ENCODE results near the gene CCL16.

Gene CCL16

DNA sequence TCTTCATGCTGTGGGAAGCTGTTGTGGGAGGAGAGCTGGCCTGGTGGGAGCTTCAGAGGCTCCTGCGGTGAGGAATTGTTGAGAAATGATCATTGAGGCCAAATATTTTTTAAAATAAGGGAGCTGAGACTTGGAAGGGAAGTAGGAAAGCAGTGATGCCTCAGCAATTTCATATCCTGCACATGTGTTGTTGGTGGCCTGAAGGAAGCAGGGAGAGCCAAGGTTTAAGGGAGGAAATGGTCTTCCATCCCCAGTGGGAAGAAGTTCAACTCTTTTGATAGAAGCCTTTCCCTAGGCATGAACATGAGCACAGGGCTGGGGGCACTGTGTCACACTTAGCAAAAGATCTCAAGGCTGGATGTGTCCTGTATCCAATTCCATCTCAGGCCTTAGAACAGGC is 5.3 kb upstream of the CCL16 start, which contains the start of gene CCL14:
TSS of gene CCL14 (minus strand) at position 87 of the 400 bp plus-strand sequence. CDS start at position 7, 80 bp downstream.
- DNase-seq (ENCODE audit: low spot score): no peak

- no peak for DNase-seq (ENCODE audit: low spot score)
These were observed 2.8 kb upstream of the CCL16 start for GRCh38 chr17:35984140-35984539.

DNA sequence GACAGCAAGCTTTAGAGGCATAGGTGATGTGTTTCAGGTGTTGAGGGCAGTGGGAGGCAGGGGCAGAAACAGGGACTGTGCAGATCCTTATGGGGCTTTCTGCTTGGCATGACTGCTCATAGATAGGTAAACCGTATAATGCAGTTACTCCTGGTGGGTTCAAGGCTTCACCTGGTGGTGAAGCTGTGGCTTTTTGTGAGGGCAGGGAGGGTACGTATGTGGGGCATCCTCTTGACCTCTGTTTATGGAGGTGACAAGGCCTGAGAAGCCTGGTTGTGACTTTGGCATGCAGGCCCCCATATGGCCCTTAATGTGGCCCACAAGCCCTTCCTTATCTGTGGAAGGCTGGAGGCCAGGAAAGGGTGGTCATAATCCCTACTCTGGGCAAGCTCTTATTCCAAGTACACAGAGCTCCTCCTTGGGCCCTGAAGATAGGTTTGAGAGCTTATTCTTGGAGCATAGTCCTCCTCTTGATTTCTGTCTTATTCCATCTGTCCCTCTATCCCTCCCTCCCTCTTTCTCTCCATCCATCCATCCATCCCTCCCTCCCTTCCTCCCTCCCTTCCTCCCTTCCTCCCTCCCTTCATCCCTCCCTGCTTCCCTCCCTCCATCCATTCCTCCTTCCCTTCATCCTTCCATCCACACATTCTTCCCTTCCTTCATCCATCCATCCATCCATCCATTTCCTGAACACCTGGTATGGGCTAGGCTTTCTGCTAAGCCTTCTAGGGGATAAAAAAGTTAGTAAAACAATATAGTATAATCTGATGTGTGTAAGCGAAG is 1.3 kb upstream of the CCL16 start:
- DNase-seq (ENCODE audit: low spot score): no peak

DNA sequence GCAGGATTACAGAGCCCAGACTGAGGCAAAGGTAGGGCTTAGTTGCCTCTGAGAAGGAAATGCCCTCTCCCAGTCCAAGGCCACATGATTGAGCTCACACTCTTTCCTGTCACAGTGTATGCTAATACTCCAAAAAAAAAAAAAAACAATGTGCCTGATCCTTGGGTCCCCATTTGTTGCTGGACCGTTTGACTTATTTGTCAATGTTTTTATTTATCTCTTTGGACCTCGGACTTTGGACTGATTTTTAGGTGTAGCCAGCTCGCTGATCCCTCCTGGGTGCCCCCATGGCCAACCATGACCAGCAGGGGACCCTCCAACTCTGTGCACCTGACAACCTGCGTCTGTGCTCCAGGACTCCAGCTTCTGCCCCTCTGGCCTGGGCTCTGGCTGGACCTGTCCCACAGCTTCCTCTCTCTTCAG is 622 bp upstream of the CCL16 start:
- DNase-seq (ENCODE audit: low spot score): no peak

DNA sequence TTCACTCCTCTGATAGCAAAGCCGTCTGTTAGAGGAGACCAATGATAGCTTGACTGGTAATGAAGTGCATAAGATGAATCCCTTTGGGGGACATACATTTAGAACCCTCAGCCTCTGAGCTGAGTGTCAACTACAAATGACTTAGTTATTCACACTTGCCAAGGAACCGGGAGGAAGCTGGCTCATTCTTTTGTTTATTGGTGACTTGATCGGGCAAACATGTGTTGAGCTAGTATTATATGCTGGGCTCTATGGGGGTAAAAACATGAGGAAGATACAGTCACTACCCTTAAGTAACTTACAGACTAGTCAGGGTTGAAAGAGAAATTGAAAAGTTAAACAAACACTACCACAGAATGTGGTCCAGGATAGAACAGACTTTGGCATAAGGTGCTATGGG is 3.0 kb downstream of the CCL16 start:
- DNase-seq (ENCODE audit: low spot score): no peak

GRCh38 chr17:35977509-35977908 is 3.8 kb downstream of the CCL16 start:
- DNase-seq (ENCODE audit: low spot score): no peak

- no peak for DNase-seq (ENCODE audit: low spot score)
These were observed 7.7 kb downstream of the CCL16 start for GRCh38 chr17:35973333-35974260.

DNA sequence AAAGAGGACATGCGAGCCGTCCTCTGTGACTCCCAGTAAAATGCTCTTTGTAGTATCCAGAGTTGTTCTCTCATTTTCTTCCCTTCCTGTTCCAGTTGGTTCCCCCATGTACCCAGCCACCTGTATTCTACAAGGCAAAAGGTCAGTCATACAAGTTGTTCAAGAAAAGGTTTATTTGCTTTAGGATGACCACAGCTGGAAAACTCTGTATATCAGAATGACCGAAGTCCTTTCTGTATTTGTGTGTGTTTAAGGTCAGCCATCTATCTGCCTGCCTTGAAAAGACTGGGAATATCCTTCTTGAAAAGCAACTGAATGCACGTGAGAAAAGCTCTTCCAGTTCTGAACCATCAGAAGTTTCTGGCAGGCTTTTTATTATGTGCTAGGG is 8.4 kb downstream of the CCL16 start:
- no peak for DNase-seq (ENCODE audit: low spot score)

GRCh38 chr17:35972535-35972934 is 8.8 kb downstream of the CCL16 start:
- no peak for DNase-seq (ENCODE audit: low spot score)

DNA sequence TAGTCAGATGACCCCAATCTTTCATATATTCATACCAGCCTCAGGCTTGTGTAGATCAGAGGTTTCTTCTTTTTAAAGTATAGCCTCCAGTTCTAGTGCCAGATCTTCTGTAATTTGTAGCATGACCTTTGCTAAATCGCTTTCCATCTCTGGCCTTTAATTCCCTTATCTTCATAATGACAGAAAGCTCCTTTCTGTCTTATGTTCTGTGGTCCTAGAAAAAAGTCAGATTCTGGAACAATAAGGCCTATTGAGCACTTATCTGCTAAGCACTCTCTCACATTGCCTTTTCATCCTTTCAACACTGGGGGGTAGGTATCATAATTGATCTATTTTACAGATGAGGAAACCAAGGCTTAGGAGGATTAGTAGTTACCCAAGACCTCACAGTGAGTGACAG is 9.2 kb downstream of the CCL16 start:
- no peak for DNase-seq (ENCODE audit: low spot score)

DNA sequence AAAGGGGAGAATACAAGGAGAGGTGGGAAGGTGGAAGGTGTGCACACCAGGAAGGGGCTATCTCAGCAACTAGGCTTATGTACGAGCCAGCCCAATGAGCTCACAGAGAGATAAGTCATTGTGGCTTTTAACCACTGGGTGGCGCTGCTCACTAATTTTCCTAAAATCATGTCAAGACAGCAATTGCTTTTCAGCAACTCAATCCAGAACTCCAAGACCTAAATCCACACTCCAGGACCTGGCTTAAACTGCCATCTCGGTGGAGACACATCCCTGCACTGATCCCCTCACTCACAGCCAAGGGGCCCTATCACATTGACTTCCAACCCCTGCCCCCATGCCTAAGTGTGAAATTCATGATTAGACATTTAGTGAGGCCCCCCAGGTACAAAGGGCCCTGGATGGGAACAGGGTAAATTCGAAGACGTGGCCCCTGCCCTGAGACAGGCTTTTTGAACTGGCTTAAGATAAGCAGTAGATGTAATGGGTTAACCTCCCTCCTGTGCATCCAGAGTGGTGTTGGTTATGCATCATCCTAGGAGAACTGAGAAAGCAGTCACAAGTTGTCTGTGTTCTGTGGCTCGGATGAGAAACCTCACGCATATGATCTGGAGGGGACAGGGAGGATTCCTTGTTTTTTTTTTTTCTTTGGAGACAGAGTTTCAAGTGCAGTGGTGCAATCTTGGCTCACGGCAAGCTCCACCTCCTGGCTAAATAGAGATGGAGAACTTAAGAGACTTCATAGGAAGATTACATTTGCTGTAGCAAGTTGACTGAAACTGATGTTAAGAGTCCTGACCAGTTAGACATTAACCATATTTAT is 11.5 kb downstream of the CCL16 start:
- peak; percentile 57 for DNase-seq (ENCODE audit: low spot score)

- DNase-seq (ENCODE audit: low spot score): no peak
These were observed 12.7 kb downstream of the CCL16 start for GRCh38 chr17:35968520-35969054.

DNA sequence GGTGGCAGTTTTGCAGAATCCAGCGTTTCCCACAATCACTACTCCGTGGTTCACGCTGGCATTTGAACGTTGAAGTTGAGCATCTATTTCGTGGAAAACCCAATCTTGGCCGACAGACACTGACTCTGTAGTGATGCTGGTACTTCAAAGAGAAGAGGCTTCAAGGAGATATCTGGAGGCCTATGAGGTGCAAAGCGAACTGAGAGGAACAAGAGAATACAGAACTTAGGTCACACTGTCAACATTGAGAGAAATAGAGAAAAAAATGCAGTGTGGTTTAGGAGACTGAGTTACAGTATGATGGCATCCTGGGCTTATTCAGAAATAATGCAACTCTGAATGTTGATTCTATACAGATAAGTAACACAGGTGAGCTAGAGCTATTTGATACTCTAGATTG is 16.0 kb downstream of the CCL16 start:
- no peak for DNase-seq (ENCODE audit: low spot score)

- no peak for DNase-seq (ENCODE audit: low spot score)
These were observed 17.6 kb downstream of the CCL16 start for GRCh38 chr17:35963663-35964062.

DNA sequence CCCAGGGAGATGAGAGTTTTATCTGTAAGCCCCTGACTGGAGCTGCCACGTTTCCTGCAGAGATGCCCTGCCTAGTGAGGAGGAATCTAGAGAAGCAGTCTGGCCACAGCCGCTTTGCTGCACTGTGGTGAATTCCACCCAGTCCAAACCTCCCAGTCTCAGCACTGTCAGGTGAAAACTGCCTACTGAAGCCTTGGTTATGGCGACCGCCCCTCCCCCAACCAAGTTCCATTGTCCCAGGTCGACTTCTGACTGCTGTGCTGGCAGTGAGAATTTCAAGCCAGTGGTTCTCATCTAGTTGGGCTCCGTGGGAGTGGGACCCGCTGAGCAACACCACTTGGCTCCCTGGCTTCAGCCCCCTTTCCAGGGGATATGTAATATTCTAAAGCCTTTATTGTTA is 27.6 kb downstream of the CCL16 start:
- DNase-seq (ENCODE audit: low spot score): no peak

GRCh38 chr17:35949401-35949800 is 31.9 kb downstream of the CCL16 start:
- no peak for DNase-seq (ENCODE audit: low spot score)

DNA sequence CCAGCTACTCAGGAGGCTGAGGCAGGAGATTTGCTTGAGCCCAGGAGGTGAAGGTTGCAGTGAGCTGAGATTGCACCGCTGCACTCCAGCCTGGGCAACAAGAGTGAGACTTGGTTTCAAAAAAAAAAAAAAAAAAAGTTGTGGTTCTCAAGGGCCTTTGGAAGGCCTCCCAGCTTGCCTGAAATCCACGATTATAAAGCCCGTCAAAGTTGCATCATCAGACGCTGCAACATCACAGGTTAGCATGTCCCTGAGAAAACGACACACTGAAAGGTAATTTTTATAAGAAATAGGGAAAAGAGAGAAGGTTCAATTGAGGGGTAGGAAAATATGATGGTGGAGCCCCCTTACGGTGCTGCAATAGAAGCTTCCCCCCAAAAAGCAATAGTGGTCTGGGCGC is 33.2 kb downstream of the CCL16 start:
- DNase-seq (ENCODE audit: low spot score): no peak

GRCh38 chr17:35947156-35947585 is 34.1 kb downstream of the CCL16 start:
- peak; percentile 30 for DNase-seq (ENCODE audit: low spot score)

DNA sequence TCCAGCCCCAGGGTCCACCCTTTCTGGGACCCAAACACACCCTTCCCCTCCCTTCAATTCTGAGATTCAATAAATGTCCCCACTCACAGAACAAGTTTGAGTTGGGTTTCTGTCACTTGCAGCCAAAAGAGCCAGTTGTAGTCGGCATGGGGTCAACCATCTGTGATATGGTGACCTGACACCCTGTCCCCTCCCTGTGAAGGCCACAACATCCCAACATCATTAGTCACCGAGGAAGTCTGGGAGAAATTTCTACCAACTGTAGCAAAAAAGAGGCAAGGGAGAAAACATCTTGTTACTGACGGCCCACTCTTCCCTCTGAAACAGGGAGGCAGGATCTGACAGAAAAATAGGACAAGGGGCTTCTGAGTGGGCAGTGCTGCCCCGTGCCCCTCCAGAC is 37.1 kb downstream of the CCL16 start:
- DNase-seq (ENCODE audit: low spot score): no peak

DNA sequence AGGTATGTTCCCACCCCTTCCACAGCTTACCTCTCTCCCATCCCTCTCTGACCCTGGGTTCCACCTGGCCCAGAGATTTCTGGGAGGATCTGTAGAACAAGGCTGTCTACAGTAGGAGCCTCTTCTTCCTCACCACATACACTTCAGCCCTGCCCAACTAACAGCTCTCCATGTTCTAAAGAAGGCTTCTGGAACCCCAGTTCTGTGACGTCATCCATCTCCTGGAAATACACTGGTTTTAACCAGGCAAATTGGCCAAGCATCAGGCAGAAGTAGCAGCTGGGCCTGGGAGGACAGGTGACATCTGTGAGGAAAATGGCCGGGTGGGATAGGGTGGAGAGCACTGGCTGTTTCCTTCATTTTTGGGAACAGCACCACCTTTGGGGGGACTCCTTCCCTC is 37.8 kb downstream of the CCL16 start, which contains the start of gene LYZL6:
TSS of gene LYZL6 (minus strand) at position 177 of the 400 bp plus-strand sequence. CDS start 4,357 bp downstream, outside the sequence.
- no peak for DNase-seq (ENCODE audit: low spot score)

DNA sequence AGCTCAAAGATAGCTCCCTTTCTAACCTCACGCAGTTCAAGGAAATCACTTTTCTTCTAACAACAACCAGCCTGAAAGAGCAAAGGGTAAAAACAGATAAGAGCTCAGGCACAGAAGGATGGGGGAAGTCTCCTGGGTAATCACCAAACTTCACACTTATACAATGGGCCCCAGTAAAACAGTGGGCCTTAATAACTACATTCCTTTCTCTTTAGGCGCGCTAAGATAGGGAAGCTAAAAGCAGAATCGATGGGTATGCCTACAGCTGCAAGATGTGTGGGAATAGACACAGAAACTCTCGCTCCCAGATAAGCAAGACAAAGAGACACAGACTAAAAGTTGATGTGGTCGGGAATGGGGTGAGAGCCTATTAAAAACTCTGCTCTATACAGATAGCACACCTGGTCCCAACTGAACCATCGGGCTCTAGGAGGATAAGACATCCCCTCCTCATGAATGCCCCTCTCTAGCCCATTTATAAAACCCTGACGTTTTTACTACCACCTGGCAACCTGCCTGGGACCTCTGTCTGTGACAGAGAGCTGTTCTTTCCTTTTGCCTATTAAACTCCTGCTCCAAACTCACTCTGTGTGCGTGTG is 38.6 kb downstream of the CCL16 start:
- no peak for DNase-seq (ENCODE audit: low spot score)

All from AG08396 (cell line).